ENCODE results near the gene UBE2U. TPM values are rescaled to one million over a fixed set of nuclear protein-coding genes. Genes with fewer than 3 reads are reported as not detected.

Gene UBE2U
- total RNA-seq, 6 experiments from 2014 or later, result not detected

DNA sequence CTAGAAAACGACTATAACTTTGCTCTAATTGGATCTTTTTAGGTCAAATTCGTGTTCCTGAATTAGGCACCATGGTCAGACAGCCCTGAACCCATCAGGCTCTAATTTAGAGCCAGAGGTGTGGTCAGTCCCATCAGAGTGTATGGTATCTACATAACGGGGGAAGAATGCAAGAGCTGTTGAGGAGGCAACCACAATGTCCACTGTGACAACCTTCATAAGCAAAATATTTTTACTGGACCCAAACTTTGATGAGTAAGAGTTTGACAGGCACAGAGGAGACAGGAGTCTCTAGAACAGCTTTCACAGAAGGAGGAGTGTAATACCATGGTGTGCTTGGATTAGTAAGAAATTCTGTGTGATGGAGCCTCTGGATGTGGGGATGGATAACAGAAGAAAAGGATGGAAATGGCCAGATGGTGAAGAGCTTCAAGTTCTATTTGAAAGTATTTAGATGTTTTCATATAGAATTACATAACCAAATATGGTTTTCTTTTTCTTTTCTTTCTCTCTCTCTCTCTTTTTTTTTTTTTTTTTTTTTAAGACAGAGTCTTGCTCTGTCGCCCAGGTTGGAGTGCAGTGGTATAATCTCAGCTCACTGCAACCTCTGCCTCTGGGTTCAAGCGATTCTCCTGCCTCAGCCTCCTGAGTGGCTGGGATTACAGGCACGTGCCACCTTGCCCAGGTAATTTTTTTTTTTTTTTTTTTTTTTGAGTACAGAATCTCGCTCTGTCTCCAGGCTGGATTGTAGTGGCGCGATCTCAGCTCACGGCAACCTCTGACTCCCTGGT is 24.9 kb downstream of the UBE2U start:
- DNase-seq, result peak; percentile 28
- peaks cover 33% of the 10 kb centered on the region for H3K4me1 Mint-ChIP-seq (ENCODE audit: low read depth)
- H3K4me3 Mint-ChIP-seq, result no peak overlapping the region
- TF ChIP-seq, protein P1, sequence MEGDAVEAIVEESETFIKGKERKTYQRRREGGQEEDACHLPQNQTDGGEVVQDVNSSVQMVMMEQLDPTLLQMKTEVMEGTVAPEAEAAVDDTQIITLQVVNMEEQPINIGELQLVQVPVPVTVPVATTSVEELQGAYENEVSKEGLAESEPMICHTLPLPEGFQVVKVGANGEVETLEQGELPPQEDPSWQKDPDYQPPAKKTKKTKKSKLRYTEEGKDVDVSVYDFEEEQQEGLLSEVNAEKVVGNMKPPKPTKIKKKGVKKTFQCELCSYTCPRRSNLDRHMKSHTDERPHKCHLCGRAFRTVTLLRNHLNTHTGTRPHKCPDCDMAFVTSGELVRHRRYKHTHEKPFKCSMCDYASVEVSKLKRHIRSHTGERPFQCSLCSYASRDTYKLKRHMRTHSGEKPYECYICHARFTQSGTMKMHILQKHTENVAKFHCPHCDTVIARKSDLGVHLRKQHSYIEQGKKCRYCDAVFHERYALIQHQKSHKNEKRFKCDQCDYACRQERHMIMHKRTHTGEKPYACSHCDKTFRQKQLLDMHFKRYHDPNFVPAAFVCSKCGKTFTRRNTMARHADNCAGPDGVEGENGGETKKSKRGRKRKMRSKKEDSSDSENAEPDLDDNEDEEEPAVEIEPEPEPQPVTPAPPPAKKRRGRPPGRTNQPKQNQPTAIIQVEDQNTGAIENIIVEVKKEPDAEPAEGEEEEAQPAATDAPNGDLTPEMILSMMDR (IDR thresholded peaks at IDR 0.05), result no peak
- no peaks in the 10 kb centered on the region for H3K9me3 Mint-ChIP-seq
- H3K27ac Mint-ChIP-seq, result no peak overlapping the region
- no peaks in the 10 kb centered on the region for H3K36me3 Mint-ChIP-seq (ENCODE audit: low read depth)
- H3K27me3 Mint-ChIP-seq (ENCODE audit: insufficient read depth), result peaks cover 2% of the 10 kb centered on the region; the same call in 1 of the 2 replicates

DNA sequence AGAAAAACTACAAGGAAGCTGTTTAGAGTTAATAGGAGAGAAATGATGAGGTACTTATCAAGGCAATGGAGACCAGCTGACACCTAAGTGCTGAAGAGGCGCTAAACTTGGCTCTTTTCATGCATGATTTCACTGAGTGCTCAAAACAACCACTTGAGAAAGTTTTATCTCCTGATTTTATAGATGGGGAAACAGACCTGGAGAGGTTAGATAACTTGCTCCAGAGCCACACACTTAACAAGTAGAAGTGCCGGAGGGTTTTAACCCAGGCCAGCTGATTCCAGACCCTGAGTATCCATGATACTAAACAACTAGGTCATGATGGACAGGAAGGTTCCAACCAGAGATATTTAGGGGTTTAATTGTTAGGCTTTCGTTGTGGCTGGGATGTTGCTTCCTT is 25.9 kb downstream of the UBE2U start:
- Mint-ChIP-seq H3K36me3 (ENCODE audit: low read depth) (no peaks in the 10 kb centered on the region), H3K4me1 (ENCODE audit: low read depth) (peaks cover 24% of the 10 kb centered on the region), H3K27ac (no peak overlapping the region), H3K4me3 (no peak overlapping the region), H3K9me3 (no peaks in the 10 kb centered on the region), H3K27me3 (ENCODE audit: insufficient read depth) (peaks cover 2% of the 10 kb centered on the region; the same call in 1 of the 2 replicates)
- TF ChIP-seq, protein P1 (IDR thresholded peaks at IDR 0.05), result no peak
- no peak for DNase-seq

DNA sequence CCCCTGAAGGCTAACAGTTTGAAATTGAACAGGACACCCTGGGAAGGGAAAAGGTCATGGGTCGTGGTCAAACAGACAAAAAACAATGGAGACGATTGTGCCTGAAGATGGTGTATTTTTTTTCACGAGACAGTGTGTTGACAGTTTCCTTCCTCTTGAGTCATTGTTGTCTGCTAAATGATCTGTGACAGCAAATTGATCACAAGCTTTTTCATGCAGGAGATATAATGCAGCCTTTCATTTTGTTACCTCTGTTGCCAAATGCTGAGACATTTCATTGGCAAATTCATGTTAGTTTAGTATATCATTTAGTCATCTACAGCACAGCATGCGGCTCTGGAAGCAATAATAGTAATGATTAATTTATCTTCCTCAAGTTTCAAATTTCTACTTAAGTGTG is 27.7 kb downstream of the UBE2U start:
- no peaks in the 10 kb centered on the region for H3K9me3 Mint-ChIP-seq
- peaks cover 14% of the 10 kb centered on the region for H3K4me1 Mint-ChIP-seq (ENCODE audit: low read depth)
- no peaks in the 10 kb centered on the region for H3K36me3 Mint-ChIP-seq (ENCODE audit: low read depth)
- TF ChIP-seq, protein P1 (IDR thresholded peaks at IDR 0.05), result no peak
- no peak overlapping the region for H3K27ac Mint-ChIP-seq
- H3K4me3 Mint-ChIP-seq, result no peak overlapping the region
- peaks cover 2% of the 10 kb centered on the region; the same call in 1 of the 2 replicates for H3K27me3 Mint-ChIP-seq (ENCODE audit: insufficient read depth)
- DNase-seq, result no peak

DNA sequence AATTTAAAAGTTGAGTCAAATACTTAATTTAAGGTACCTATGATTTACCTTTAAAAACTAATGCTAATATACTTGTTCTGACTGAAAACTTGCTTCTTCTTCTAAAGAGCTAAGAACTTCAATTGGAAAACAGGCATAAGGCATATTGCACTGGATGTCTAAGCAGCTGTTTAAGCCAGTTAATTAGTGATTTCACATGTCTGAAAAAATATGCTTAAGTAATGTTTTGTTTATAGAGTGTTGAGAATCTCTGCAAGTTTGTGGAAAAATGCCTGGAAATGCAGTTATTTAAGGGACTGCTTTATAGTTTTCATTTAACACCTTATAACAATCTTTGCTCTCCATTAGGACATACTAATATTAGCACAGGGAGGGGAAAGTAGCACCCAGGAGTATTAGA is 28.2 kb downstream of the UBE2U start:
- no peak overlapping the region for H3K4me3 Mint-ChIP-seq
- peaks cover 2% of the 10 kb centered on the region; the same call in 1 of the 2 replicates for H3K27me3 Mint-ChIP-seq (ENCODE audit: insufficient read depth)
- TF ChIP-seq, protein P1 (IDR thresholded peaks at IDR 0.05), result no peak
- H3K9me3 Mint-ChIP-seq, result no peaks in the 10 kb centered on the region
- peaks cover 14% of the 10 kb centered on the region for H3K4me1 Mint-ChIP-seq (ENCODE audit: low read depth)
- no peak overlapping the region for H3K27ac Mint-ChIP-seq
- H3K36me3 Mint-ChIP-seq (ENCODE audit: low read depth), result no peaks in the 10 kb centered on the region
- no peak for DNase-seq

- H3K27ac Mint-ChIP-seq, result no peak overlapping the region
- H3K27me3 Mint-ChIP-seq (ENCODE audit: insufficient read depth), result peaks cover under 1% of the 10 kb centered on the region; the same call in 1 of the 2 replicates
- peaks cover 5% of the 10 kb centered on the region; the same call in 1 of the 2 replicates for H3K4me1 Mint-ChIP-seq (ENCODE audit: low read depth)
- TF ChIP-seq, protein P1 (IDR thresholded peaks at IDR 0.05), result no peak
- H3K36me3 Mint-ChIP-seq (ENCODE audit: low read depth), result no peaks in the 10 kb centered on the region
- DNase-seq, result no peak
- H3K4me3 Mint-ChIP-seq, result no peak overlapping the region
- H3K9me3 Mint-ChIP-seq, result no peaks in the 10 kb centered on the region
These were observed 31.3 kb downstream of the UBE2U start for GRCh38 chr1:64234714-64235113.

Measured in HFFc6 (cell line).